Sigmoid colon (tissue), 7 donors: Measurements from ENCODE around the gene SP7. TPM values are rescaled to one million over a fixed set of nuclear protein-coding genes. Genes with fewer than 3 reads are reported as not detected.

Source experiments
- DNase-seq: peaks from one replicate; pipeline ENCODE4 v3.0.0-alpha.2; 2019
- H3K27ac ChIP-seq, 4 donors: fragments of 200-600 bp; sonication (generic); one replicate each; pipeline ENCODE4 v1.5.1; 2016 to 2019; ENCODE audit warnings: mild to moderate bottlenecking in 1 of 4
- H3K27me3 ChIP-seq, 3 donors: fragments of 200-600 bp; sonication (generic); one replicate each; pipeline ENCODE4 v1.5.1; 2019; ENCODE audit warnings: mild to moderate bottlenecking in 1 of 3
- H3K36me3 ChIP-seq, 4 donors: fragments of 200-600 bp; sonication (generic); one replicate each; pipeline ENCODE4 v1.5.1; 2016 to 2019
- H3K4me1 ChIP-seq, 4 donors: fragments of 200-600 bp; sonication (generic); one replicate each; pipeline ENCODE4 v1.5.1; 2017 to 2019
- H3K4me3 ChIP-seq, 4 donors: fragments of 200-600 bp; sonication (generic); one replicate each; pipeline ENCODE4 v1.5.1; 2017 to 2019; ENCODE audit warnings: mild to moderate bottlenecking in 2 of 4, moderate library complexity in 1 of 4
- H3K9me3 ChIP-seq, 4 donors: fragments of 200-600 bp in 3 of 4; sonication (generic) in 3 of 4; one replicate each; pipeline versions ENCODE4 v1.5.1 to v1.6.1; 2013 to 2019
- CTCF ChIP-seq, 4 experiments: fragments of 450-650 bp in 3 of 4; fragments of 200-600 bp in 1 of 4; IDR thresholded peaks; one replicate each; pipeline ENCODE4 v1.5.1; 2016 to 2019; ENCODE audit warnings: antibody characterized with exemption in 4 of 4, mild to moderate bottlenecking in 3 of 4, moderate library complexity in 2 of 4
- EP300 ChIP-seq, 4 donors: sonication (generic); formaldehyde crosslinking; IDR thresholded peaks; one replicate each; pipeline ENCODE4 v1.6.1; 2017; ENCODE audit warnings: antibody characterized with exemption in 4 of 4
- POLR2A ChIP-seq, 2 donors: fragments of 450-650 bp; IDR thresholded peaks; one replicate each; pipeline ENCODE4 v1.6.1; 2016; ENCODE audit warnings: antibody characterized with exemption in 2 of 2, mild to moderate bottlenecking in 2 of 2, moderate library complexity in 2 of 2
- POLR2AphosphoS5 ChIP-seq, 4 donors: sonication (generic); formaldehyde crosslinking; IDR thresholded peaks; one replicate each; pipeline ENCODE4 v1.6.1; 2017; ENCODE audit warnings: antibody characterized with exemption in 4 of 4
- WGBS, 2 donors: extraction: QIAGEN DNeasy Blood & Tissue Kit; methylation state at CpG; one replicate each; pipeline ENCODE4 v1.1.7; 2013; 5-methylcytosine and 5-hydroxymethylcytosine counted together
- intact Hi-C: fragments of 100-400 bp; cut with DNase I; formaldehyde crosslinking; loops from one replicate; pipeline ENCODE4 v1.15.1; 2023
- polyA plus RNA-seq, 3 donors: library from polyadenylated mRNA; stranded (reverse); fragments of 200-250 nt; gene quantifications; one replicate each; pipeline ENCODE4 v1.2.3, GENCODE V29; 2013
- total RNA-seq, 4 donors: library from RNA; depleted of rRNA; stranded (reverse); fragments of >200 nt; gene quantifications; one replicate each; pipeline ENCODE4 v1.1.0, GENCODE V29; 2016
- donor health status: healthy with polysubstance abuse.
- donor health status: Bipolar disorder and iron deficiency.
- donor health status: healthy.

Gene SP7
- total and polyA plus RNA-seq, 7 donors, result not detected

GRCh38 chr12:53277981-53278380, 58.2 kb downstream of the SP7 start:
- Histone ChIP-seq H3K9me3 (no peaks in the 10 kb centered on the region), H3K36me3 (no peaks in the 10 kb centered on the region), H3K4me3 (no peak overlapping the region), H3K4me1 (no peaks in the 10 kb centered on the region), H3K27me3 (no peaks in the 10 kb centered on the region), H3K27ac (no peak overlapping the region)
- no peak for DNase-seq
- TF ChIP-seq CTCF (IDR thresholded peaks at IDR 0.05) (no peak), POLR2A (IDR thresholded peaks at IDR 0.05) (no peak), EP300 (IDR thresholded peaks at IDR 0.05) (no peak), POLR2AphosphoS5 (IDR thresholded peaks at IDR 0.05) (no peak)
- 95 to 96% methylated on average over 9 of the region's 9 CpGs for WGBS, 2 donors
- intact Hi-C loops, result no loop called here

Other genes with a start within 250 kb of the SP7 start
- 100 to 1,000 TPM; 127 to 444 (median 384) TPM for gene IGFBP6, start 238.7 kb downstream of the SP7 start, total RNA-seq
- gene IGFBP6, start 238.7 kb downstream of the SP7 start, polyA plus RNA-seq, result 100 to 1,000 TPM in 1 of 3 donors, 10 to 100 TPM in 1, 1 to 10 TPM in 1; 3.0 to 133 (median 35.9) TPM
- under 1 TPM in 2 of 4 donors, not detected in 2; 0.41 to 0.55 TPM for gene SOAT2, start 232.9 kb downstream of the SP7 start, total RNA-seq
- gene SOAT2, start 232.9 kb downstream of the SP7 start, polyA plus RNA-seq, result under 1 TPM in 1 of 3 donors, not detected in 2; 0.09 TPM
- gene ZNF740, start 155.6 kb downstream of the SP7 start, total RNA-seq, result 10 to 100 TPM; 10.3 to 16.6 (median 15.8) TPM
- 10 to 100 TPM in 1 of 3 donors, 1 to 10 TPM in 2; 2.3 to 12.0 (median 2.4) TPM for gene ZNF740, start 155.6 kb downstream of the SP7 start, polyA plus RNA-seq
- 10 to 100 TPM; 18.6 to 51.0 (median 26.0) TPM for gene CSAD, start 155.4 kb downstream of the SP7 start, total RNA-seq
- gene CSAD, start 155.4 kb downstream of the SP7 start, polyA plus RNA-seq, result 10 to 100 TPM in 1 of 3 donors, 1 to 10 TPM in 2; 1.2 to 25.8 (median 1.8) TPM
- 1 to 10 TPM in 3 of 4 donors, under 1 TPM in 1; 0.95 to 2.9 (median 1.3) TPM for gene ITGB7, start 129.1 kb downstream of the SP7 start, total RNA-seq
- gene ITGB7, start 129.1 kb downstream of the SP7 start, polyA plus RNA-seq, result 10 to 100 TPM in 2 of 3 donors, 1 to 10 TPM in 1; 3.6 to 19.9 (median 13.5) TPM
- gene RARG, start 104.1 kb downstream of the SP7 start, total RNA-seq, result 10 to 100 TPM in 3 of 4 donors, 1 to 10 TPM in 1; 9.9 to 17.2 (median 15.4) TPM
- 10 to 100 TPM in 1 of 3 donors, 1 to 10 TPM in 2; 3.2 to 10.3 (median 6.0) TPM for gene RARG, start 104.1 kb downstream of the SP7 start, polyA plus RNA-seq
- gene ESPL1, start 68.1 kb downstream of the SP7 start, total RNA-seq, result 1 to 10 TPM in 1 of 4 donors, under 1 TPM in 3; under 0.01 to 1.9 (median 0.22) TPM
- gene ESPL1, start 68.1 kb downstream of the SP7 start, polyA plus RNA-seq, result 1 to 10 TPM; 4.2 to 7.6 (median 5.5) TPM
- gene PFDN5, start 40.8 kb downstream of the SP7 start, total RNA-seq, result 1,000 to 10,000 TPM in 2 of 4 donors, 100 to 1,000 TPM in 2; 757 to 1,153 (median 947) TPM
- 1,000 to 10,000 TPM in 1 of 3 donors, 100 to 1,000 TPM in 2; 759 to 1,604 (median 819) TPM for gene PFDN5, start 40.8 kb downstream of the SP7 start, polyA plus RNA-seq
- gene MYG1, start 36.7 kb downstream of the SP7 start, total RNA-seq, result 10 to 100 TPM; 43.5 to 55.4 (median 50.2) TPM
- 10 to 100 TPM; 26.1 to 59.6 (median 54.1) TPM for gene MYG1, start 36.7 kb downstream of the SP7 start, polyA plus RNA-seq
- 10 to 100 TPM; 38.2 to 62.0 (median 47.4) TPM for gene AAAS, start 14.7 kb downstream of the SP7 start, total RNA-seq
- 10 to 100 TPM; 10.6 to 35.6 (median 15.0) TPM for gene AAAS, start 14.7 kb downstream of the SP7 start, polyA plus RNA-seq
- gene SP1, start 43.8 kb upstream of the SP7 start, total RNA-seq, result 10 to 100 TPM; 53.2 to 69.8 (median 61.0) TPM
- gene SP1, start 43.8 kb upstream of the SP7 start, polyA plus RNA-seq, result 10 to 100 TPM; 11.4 to 32.8 (median 16.0) TPM
- gene AMHR2, start 87.5 kb upstream of the SP7 start, total RNA-seq, result not detected
- under 1 TPM in 1 of 3 donors, not detected in 2; 0.60 TPM for gene AMHR2, start 87.5 kb upstream of the SP7 start, polyA plus RNA-seq
- gene PRR13, start 105.4 kb upstream of the SP7 start, total RNA-seq, result 10 to 100 TPM; 46.7 to 68.1 (median 55.1) TPM
- gene PRR13, start 105.4 kb upstream of the SP7 start, polyA plus RNA-seq, result 100 to 1,000 TPM; 521 to 955 (median 870) TPM
- 100 to 1,000 TPM; 397 to 661 (median 417) TPM for gene PCBP2, start 115.7 kb upstream of the SP7 start, total RNA-seq
- 100 to 1,000 TPM; 333 to 455 (median 401) TPM for gene PCBP2, start 115.7 kb upstream of the SP7 start, polyA plus RNA-seq
- gene MAP3K12, start 163.1 kb upstream of the SP7 start, total RNA-seq, result 10 to 100 TPM; 18.5 to 27.4 (median 25.0) TPM
- 10 to 100 TPM in 1 of 3 donors, 1 to 10 TPM in 2; 1.6 to 10.1 (median 4.8) TPM for gene MAP3K12, start 163.1 kb upstream of the SP7 start, polyA plus RNA-seq
- 10 to 100 TPM; 16.1 to 29.9 (median 19.4) TPM for gene TARBP2, start 164.9 kb upstream of the SP7 start, total RNA-seq
- 10 to 100 TPM; 16.2 to 29.4 (median 19.7) TPM for gene TARBP2, start 164.9 kb upstream of the SP7 start, polyA plus RNA-seq
- not detected for gene NPFF, start 171.1 kb upstream of the SP7 start, total RNA-seq
- not detected for gene NPFF, start 171.1 kb upstream of the SP7 start, polyA plus RNA-seq